Naive B cell (primary cell): Measurements from ENCODE around the gene CAMK4. TPM values are rescaled to one million over a fixed set of nuclear protein-coding genes. Genes with fewer than 3 reads are reported as not detected.

Experiments
- ATAC-seq, 2 donors: fragments of 150-1000 bp; cut with Tn5 transposase; 2 replicates each; pipeline ENCODE4 v1.10.0; 2021; ENCODE audit warnings: low read depth in 2 of 2, mild to moderate bottlenecking in 2 of 2, moderate library complexity in 2 of 2
- DNase-seq: peaks from one replicate; pipeline ENCODE4 v3.0.0; 2022
- H3K27ac Mint-ChIP-seq, 6 donors: one replicate each; pipeline ENCODE4 v1.8.0; 2020 to 2022; ENCODE audit warnings: mild to moderate bottlenecking in 6 of 6, mixed read lengths in 6 of 6, moderate library complexity in 5 of 6, inconsistent platforms in 2 of 6
- H3K27me3 Mint-ChIP-seq, 3 donors: one replicate each; pipeline ENCODE4 v1.8.0; 2021 to 2022; ENCODE audit warnings: mixed read lengths in 3 of 3, mild to moderate bottlenecking in 1 of 3
- H3K36me3 Mint-ChIP-seq, 2 donors: one replicate each; pipeline ENCODE4 v1.8.0; 2020 to 2022; ENCODE audit warnings: mixed read lengths in 2 of 2, inconsistent platforms in 1 of 2, mild to moderate bottlenecking in 1 of 2
- H3K4me1 Mint-ChIP-seq, 3 donors: one replicate each; pipeline ENCODE4 v1.8.0; 2020 to 2022; ENCODE audit warnings: mixed read lengths in 3 of 3, inconsistent platforms in 1 of 3, mild to moderate bottlenecking in 1 of 3, moderate library complexity in 1 of 3
- H3K4me3 Mint-ChIP-seq, 8 donors: one replicate each; pipeline ENCODE4 v1.8.0; 2020 to 2022; ENCODE audit warnings: mild to moderate bottlenecking in 8 of 8, mixed read lengths in 8 of 8, moderate library complexity in 8 of 8, inconsistent platforms in 2 of 8
- H3K9me3 Mint-ChIP-seq, 7 donors: one replicate each; pipeline ENCODE4 v1.8.0; 2020 to 2022; ENCODE audit warnings: mixed read lengths in 7 of 7, mild to moderate bottlenecking in 5 of 7, inconsistent platforms in 2 of 7, moderate library complexity in 1 of 7
- polyA plus RNA-seq, 6 donors: library from polyadenylated mRNA; unstranded; fragments of 300-500 nt; fragmentation: Illumina TruSeq; gene quantifications; one replicate each; pipeline ENCODE4 v1.2.3, GENCODE V29; 2021; ENCODE audit warnings: low read depth in 6 of 6

CAMK4 gene
- polyA plus RNA-seq, 6 donors from 2014 or later = 0.13 to 0.97 (median 0.59) TPM

- Mint-ChIP-seq H3K4me3 (no peak overlapping the region), H3K27me3 (no peaks in the 10 kb centered on the region), H3K27ac (no peak overlapping the region), H3K36me3 (peaks cover 0 to 3% of the 10 kb centered on the region in 2 donors), H3K4me1 (no peaks in the 10 kb centered on the region), H3K9me3 (peaks cover 0 to 6% (median 0%) of the 10 kb centered on the region in 7 donors)
- DNase-seq (no peak), ATAC-seq (no peak)
Measured at GRCh38 chr5:111366388-111366787, 142.2 kb downstream of the CAMK4 start.

DNA sequence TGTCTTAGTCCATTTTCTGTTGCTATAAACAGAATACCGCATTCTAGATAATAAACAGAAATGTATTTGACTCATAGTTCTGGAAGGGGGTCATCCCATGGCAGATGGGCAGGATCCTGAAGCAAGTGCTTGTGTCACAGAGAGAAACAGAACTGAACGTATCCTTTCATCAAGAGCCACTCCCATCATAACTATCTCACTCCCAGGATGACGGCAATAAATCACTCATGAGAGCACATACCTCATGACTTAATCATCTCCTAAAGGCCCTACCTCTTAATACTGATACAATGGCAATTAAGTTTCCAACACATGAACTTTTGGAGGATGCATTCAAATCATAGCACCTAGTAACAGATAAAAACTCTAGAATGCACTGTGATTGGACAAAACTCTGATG is 142.9 kb downstream of the CAMK4 start:
- H3K27ac Mint-ChIP-seq = no peak overlapping the region
- H3K4me3 Mint-ChIP-seq = no peak overlapping the region
- peaks cover 0 to 6% (median 0%) of the 10 kb centered on the region in 7 donors for H3K9me3 Mint-ChIP-seq
- DNase-seq (no peak), ATAC-seq (no peak)
- H3K27me3 Mint-ChIP-seq = peaks cover 0 to 4% (median 0%) of the 10 kb centered on the region in 3 donors
- peaks cover 0 to 3% of the 10 kb centered on the region in 2 donors for H3K36me3 Mint-ChIP-seq
- no peaks in the 10 kb centered on the region for H3K4me1 Mint-ChIP-seq

DNA sequence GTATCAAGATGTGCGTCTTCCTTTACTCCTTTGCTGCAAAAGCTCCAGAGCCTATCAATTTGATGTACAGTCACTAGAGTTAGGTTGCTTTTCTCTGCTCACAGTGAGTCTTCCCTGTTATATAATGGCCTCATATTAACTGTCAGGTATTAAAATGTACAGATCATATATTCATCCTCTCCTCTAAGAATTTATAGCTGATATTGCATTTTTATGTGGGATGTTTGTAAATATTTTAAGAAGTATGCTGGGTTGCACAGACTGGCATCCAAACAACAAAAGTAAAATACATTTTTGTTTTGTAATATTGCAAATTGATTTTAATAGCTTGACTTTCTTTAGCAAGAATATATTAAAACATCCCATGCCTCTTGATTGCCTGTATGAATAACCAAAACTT is 148.6 kb downstream of the CAMK4 start:
- ATAC-seq (no peak), DNase-seq (no peak)
- peaks cover 0 to 2% (median 0%) of the 10 kb centered on the region in 7 donors for H3K9me3 Mint-ChIP-seq
- H3K27ac Mint-ChIP-seq = no peak overlapping the region
- H3K36me3 Mint-ChIP-seq = peaks cover 0 to 3% of the 10 kb centered on the region in 2 donors
- H3K4me3 Mint-ChIP-seq = no peak overlapping the region
- no peaks in the 10 kb centered on the region for H3K4me1 Mint-ChIP-seq
- peaks cover 0 to 6% (median 0%) of the 10 kb centered on the region in 3 donors for H3K27me3 Mint-ChIP-seq

DNA sequence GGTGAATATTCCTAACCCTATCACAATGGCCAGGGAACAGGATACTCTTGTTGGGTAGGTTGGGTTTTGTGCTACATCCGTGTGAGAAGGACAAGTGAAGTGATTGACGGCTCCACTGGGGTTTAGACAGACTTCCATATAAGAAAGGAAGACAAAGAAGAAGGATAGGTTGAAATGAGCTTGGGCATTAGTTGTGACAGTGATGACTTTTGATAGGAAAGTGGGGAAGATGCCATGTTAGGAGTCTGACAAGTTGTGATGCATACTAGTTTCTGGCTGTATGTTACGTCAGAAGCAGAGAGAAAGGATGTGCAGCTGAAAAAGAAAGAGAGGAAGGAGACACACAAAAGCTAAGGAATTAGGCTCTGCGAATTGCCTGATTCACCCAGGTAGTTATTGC is 150.2 kb downstream of the CAMK4 start:
- ATAC-seq = no peak
- no peak overlapping the region for H3K27ac Mint-ChIP-seq
- no peak overlapping the region for H3K4me3 Mint-ChIP-seq

DNA sequence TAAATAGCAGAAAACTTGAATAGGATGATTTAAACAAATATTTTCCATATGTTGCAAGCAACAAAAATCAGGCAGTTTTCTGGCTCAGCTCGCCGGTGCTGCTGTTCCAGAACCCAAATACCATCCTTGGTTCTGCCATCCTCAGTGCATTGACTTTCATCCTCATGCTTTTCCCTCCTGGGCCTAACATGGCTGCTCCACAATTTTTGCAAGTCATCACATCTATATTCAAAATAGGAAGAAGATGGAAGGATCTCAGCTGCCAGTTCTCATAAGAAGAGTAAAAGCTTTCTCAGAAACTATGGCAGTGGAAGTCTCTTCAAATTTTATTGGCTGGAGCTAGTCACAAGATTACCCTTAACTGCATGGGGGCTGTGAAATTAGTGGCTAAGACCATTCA is 151.5 kb downstream of the CAMK4 start:
- H3K27ac Mint-ChIP-seq = no peak overlapping the region
- H3K4me3 Mint-ChIP-seq = no peak overlapping the region
- DNase-seq = no peak
- H3K27me3 Mint-ChIP-seq = peaks cover 0 to 6% (median 0%) of the 10 kb centered on the region in 3 donors
- H3K4me1 Mint-ChIP-seq = no peaks in the 10 kb centered on the region
- peaks cover 0 to 2% (median 0%) of the 10 kb centered on the region in 7 donors for H3K9me3 Mint-ChIP-seq
- no peak for ATAC-seq
- peaks cover 0 to 3% of the 10 kb centered on the region in 2 donors for H3K36me3 Mint-ChIP-seq

More for the DNA sequence above, 150.2 kb downstream of the CAMK4 start:
- Mint-ChIP-seq H3K9me3 (peaks cover 0 to 2% (median 0%) of the 10 kb centered on the region in 7 donors), H3K36me3 (peaks cover 0 to 3% of the 10 kb centered on the region in 2 donors), H3K4me1 (no peaks in the 10 kb centered on the region), H3K27me3 (peaks cover 0 to 6% (median 0%) of the 10 kb centered on the region in 3 donors)
- no peak for DNase-seq

GRCh38 chr5:111377306-111377705 is 153.1 kb downstream of the CAMK4 start:
- peaks cover 0 to under 1% (median 0%) of the 10 kb centered on the region in 3 donors for H3K27me3 Mint-ChIP-seq
- no peak overlapping the region for H3K4me3 Mint-ChIP-seq
- no peaks in the 10 kb centered on the region for H3K9me3 Mint-ChIP-seq
- DNase-seq (no peak), ATAC-seq (no peak)
- no peaks in the 10 kb centered on the region for H3K4me1 Mint-ChIP-seq
- H3K27ac Mint-ChIP-seq = no peak overlapping the region
- no peaks in the 10 kb centered on the region for H3K36me3 Mint-ChIP-seq

DNA sequence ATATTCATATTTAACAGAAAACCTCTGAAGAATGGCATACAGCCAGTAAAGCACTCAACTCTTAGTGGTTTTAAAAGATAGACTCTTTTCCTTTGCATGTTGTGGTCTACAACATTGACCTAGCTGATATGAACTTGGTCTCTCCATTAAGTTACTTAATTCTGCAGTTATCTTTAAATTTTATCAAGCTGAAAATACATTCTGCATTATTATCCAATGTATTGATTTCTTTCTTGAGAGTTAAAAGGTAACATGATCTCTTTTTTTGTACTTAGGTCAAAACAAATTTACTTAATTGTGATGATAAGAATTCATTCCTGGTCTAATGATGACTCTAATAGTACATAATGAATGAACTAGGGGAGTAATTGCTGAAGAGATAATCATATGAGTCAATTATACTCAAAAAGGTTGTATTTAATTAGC is 155.2 kb downstream of the CAMK4 start:
- no peaks in the 10 kb centered on the region for H3K4me1 Mint-ChIP-seq
- H3K27me3 Mint-ChIP-seq = no peaks in the 10 kb centered on the region
- DNase-seq (no peak), ATAC-seq (no peak)
- H3K27ac Mint-ChIP-seq = no peak overlapping the region
- H3K4me3 Mint-ChIP-seq = no peak overlapping the region
- H3K36me3 Mint-ChIP-seq = no peaks in the 10 kb centered on the region
- H3K9me3 Mint-ChIP-seq = no peaks in the 10 kb centered on the region

DNA sequence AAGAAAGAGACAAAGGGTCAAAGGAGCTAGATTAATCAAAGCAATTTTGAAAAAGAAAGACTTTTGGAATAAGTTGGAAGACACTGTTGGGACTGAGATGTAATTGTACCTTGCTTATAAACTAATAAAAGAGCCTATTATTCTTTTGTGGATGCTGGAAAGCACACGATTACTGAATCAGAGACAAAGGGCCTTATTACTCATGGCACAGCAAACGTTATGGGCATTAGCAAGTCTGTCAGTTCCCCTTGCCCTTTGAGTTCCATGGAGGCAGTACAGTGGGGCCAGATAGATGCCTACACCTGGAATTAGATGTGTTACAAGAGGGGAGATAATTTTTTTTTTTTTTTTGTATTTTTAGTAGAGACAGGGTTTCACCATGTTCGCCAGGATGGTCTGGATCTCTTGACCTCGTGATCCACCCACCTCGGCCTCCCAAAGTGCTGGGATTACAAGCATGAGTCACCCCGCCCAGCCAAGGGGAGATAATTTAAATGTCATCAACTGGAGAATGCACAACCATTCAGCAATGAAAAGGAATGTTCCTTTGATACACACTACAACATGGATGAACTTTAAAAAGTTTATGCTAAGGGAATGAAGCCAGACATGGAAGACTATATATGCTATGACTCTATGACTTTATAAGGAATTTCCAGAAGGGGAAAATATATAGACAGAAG is 159.2 kb downstream of the CAMK4 start:
- Mint-ChIP-seq H3K4me3 (no peak overlapping the region), H3K36me3 (no peaks in the 10 kb centered on the region), H3K9me3 (no peaks in the 10 kb centered on the region), H3K27ac (no peak overlapping the region), H3K27me3 (no peaks in the 10 kb centered on the region), H3K4me1 (no peaks in the 10 kb centered on the region)
- DNase-seq (no peak), ATAC-seq (no peak)

GRCh38 chr5:111384220-111384619 is 160.0 kb downstream of the CAMK4 start:
- Mint-ChIP-seq H3K4me3 (no peak overlapping the region), H3K9me3 (no peaks in the 10 kb centered on the region), H3K27ac (no peak overlapping the region), H3K27me3 (no peaks in the 10 kb centered on the region), H3K36me3 (no peaks in the 10 kb centered on the region), H3K4me1 (no peaks in the 10 kb centered on the region)
- DNase-seq (no peak), ATAC-seq (no peak)

DNA sequence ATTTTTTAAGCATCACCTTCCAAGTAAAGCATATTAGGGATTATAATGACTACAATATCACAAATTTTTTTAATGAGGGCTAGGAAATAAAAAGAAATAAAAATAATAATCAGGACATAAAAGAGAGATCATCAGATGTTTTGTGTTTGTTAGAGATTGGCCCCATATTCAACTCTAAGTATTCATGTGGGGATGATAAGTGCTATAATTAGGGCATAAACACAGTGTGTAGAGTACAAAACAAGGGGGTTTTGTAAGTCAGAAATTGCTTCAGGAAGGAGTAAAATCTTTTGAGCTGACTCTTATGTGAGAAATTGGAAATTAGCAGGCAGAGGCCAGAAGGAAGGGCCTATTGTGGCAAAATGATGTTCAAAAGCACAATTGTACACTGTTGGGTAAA is 160.9 kb downstream of the CAMK4 start:
- H3K27ac Mint-ChIP-seq = no peak overlapping the region
- no peaks in the 10 kb centered on the region for H3K27me3 Mint-ChIP-seq
- no peaks in the 10 kb centered on the region for H3K36me3 Mint-ChIP-seq
- H3K9me3 Mint-ChIP-seq = no peaks in the 10 kb centered on the region
- no peak for ATAC-seq
- H3K4me1 Mint-ChIP-seq = no peaks in the 10 kb centered on the region
- no peak for DNase-seq
- H3K4me3 Mint-ChIP-seq = no peak overlapping the region

DNA sequence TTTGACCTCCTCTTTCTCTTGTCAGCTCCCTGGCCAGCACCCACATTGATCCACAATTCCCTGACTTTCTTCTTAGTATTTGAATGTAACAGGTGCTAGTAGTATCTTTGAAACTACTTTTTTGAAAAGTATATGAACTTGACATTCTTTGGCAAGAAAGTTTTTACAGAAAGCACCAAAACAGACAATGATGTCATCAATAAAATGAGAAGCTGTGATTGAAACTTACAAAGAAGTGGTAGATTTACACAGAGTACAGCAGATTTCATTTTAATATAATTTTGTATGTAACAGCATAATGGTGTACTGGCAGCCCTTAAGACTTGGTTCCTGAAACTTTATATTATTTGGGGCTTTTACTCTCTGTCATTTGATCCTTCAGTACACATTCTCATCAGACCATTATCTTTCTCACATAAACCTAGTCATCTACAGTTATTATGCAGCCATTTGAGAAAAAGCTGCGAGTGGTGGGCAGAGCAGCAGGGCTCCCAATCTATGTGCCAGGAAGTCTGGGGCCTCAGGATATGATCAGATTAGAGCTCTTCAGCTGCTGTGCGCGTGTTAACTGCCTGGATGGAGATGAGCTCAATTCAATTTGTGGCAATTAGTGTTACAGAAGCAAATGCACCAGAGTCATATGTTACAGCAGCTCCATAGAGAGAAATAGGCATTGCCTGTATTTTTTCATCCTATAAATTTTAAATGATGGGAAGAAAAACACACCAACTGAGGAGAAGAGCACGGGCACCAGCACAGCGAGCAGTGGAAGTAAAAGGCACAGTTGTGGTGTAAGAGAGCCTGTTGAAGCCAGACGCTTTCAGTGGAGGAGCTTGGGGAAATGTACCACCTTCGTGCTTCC is 162.0 kb downstream of the CAMK4 start:
- no peak overlapping the region for H3K27ac Mint-ChIP-seq
- H3K4me1 Mint-ChIP-seq = no peaks in the 10 kb centered on the region
- H3K36me3 Mint-ChIP-seq = no peaks in the 10 kb centered on the region
- no peak for DNase-seq
- H3K27me3 Mint-ChIP-seq = no peaks in the 10 kb centered on the region
- H3K9me3 Mint-ChIP-seq = no peaks in the 10 kb centered on the region
- no peak for ATAC-seq
- no peak overlapping the region for H3K4me3 Mint-ChIP-seq

DNA sequence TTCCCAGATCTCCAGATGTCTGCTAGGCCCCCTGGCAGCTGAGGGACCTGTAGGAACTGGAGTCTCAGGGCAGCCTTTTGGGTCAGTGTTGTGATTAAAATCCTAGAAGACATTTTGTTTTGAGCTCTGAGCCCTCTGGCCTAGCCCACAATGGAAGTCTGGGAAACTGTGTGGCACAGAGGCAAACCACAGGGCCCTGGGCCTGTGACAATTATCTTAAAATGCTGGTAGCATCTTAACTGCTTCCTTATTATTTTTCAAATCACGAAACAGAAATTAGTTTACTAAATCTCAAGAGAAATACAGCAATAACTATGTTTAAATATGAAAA is 162.6 kb downstream of the CAMK4 start:
- no peak for ATAC-seq
- no peaks in the 10 kb centered on the region for H3K9me3 Mint-ChIP-seq
- no peaks in the 10 kb centered on the region for H3K36me3 Mint-ChIP-seq
- DNase-seq = no peak
- no peak overlapping the region for H3K4me3 Mint-ChIP-seq
- no peaks in the 10 kb centered on the region for H3K27me3 Mint-ChIP-seq
- no peaks in the 10 kb centered on the region for H3K4me1 Mint-ChIP-seq
- H3K27ac Mint-ChIP-seq = no peak overlapping the region

- no peak overlapping the region for H3K4me3 Mint-ChIP-seq
- H3K27me3 Mint-ChIP-seq = no peaks in the 10 kb centered on the region
- no peak for DNase-seq
- no peaks in the 10 kb centered on the region for H3K9me3 Mint-ChIP-seq
- H3K4me1 Mint-ChIP-seq = no peaks in the 10 kb centered on the region
- H3K27ac Mint-ChIP-seq = no peak overlapping the region
- H3K36me3 Mint-ChIP-seq = no peaks in the 10 kb centered on the region
- no peak for ATAC-seq
Measured at GRCh38 chr5:111387361-111387760, 163.2 kb downstream of the CAMK4 start.

- H3K27ac Mint-ChIP-seq = peak overlapping the region in 1 of 6 donors; percentile 8
- ATAC-seq = no peak
- H3K36me3 Mint-ChIP-seq = no peaks in the 10 kb centered on the region
- H3K27me3 Mint-ChIP-seq = no peaks in the 10 kb centered on the region
- DNase-seq = no peak
- no peak overlapping the region for H3K4me3 Mint-ChIP-seq
- no peaks in the 10 kb centered on the region for H3K9me3 Mint-ChIP-seq
- H3K4me1 Mint-ChIP-seq = no peaks in the 10 kb centered on the region
Measured at GRCh38 chr5:111389390-111390082, 165.4 kb downstream of the CAMK4 start.
